ENCODE measurements around the gene CNDP1.
"Not testable (repeated sequence)": the region's sequence is repeated elsewhere in the genome, so short reads cannot be mapped to it uniquely, and the experiment has no call there.

Gene CNDP1

DNA sequence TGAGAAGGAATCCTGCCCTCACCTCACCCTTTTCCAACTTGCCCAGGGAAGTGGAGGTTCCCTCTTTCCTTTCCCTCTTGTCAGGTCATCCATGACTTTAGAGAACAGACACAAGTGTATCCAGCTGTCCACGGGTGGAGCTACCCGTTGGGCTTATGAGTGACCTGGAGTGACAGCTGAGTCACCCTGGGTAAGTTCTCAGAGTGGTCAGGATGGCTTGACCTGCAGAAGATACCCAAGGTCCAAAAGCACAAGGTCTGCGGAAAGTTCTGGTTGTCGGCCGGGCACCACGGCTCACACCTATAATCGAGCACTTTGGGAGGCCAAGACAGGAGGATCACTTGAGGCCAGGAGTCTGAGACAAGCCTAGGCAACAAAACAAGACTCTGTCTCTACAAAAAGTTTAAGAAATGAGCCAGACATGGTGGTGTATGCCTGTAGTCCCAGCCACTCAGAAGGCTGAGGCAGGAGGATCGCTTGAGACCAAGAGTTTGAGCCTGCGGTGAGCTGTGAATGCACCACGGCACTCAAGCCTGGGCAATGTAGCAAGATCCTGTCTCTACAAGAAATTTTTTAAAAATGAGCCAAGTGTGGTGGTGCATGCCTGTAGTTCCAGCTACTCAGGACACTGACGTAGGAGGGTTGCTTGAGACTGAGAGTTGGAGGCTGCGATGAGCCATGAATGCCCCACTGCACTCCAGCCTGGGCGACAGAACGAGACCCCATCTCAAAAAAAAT is 14.0 kb upstream of the CNDP1 start:
- no peak for DNase-seq (ENCODE audit: low read depth in 2 of 2, low spot score in 1 of 2)

DNA sequence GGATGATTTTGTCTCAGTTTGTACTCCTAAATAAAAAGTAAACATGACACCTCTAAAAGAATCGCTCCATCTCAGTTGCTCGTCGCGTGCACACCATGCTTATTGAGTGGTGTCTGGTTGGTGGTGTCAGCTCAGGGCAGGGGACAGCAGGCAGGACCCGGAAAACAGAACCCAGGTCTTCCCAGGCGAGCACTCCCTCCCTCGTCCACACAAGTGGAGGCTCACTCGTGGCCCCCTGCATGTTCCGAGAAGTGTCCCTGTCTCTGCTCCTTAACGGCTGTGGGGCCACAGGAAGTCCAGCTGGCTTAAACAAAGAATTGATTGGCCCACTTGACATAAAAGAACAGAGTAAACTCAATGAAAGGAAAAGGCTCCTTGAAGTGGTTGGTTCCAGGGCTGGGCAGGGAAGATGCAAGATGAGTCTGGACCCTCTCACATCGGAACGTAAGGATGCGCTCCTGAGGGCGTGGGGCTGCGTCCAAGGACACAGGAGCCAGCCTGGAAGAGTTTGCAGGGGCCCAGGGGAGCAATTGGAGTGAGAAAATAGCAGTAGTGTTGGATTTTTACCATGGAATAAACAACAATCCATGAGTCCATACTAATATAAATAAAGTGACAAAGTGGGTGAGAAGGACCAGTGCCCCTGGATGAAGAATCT is 13.1 kb upstream of the CNDP1 start:
- no peak for DNase-seq (ENCODE audit: low read depth in 2 of 2, low spot score in 1 of 2)

DNA sequence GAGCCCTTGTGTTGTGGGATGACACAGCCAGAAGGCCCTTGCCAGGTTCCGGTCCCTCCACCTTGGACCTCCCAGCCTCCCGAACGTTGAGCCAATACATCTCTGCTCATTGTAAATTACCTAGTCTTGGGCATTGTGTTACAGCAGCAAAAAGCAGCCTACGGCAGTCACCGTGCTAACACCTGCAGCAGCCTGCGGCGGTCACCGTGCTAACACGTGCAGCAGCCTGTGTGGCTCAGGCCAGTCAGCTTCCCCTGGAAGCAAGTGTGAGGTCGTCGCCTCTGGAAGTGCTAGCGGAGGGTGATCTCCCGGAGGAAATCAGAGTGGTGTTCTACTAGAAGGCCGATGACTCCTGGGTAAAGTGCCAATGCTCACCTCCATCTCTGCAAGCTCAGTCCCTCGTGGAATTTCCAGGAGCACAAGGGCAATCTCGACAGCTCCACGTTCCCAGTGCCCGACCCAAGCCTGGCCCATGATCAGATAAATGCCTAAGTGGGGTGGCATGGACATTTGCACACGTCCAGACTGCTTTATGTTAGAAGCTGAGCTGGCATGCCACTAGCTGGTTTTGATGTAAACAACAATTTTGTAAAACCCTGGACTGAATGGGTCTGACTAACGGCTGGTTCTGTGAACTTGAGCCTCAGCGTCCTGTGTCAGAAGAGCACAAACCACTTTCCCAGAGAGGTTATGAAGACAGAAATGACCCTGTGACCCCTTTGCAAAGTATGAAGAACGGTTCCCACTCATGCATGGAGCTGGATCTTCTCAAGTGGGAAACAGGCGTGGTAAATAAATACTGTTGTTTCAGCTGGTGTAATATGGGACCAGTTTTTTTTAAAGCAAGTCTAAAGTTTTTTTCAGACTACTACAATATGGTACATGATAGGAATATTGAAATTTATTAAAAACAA is 11.4 kb upstream of the CNDP1 start:
- no peak for DNase-seq (ENCODE audit: low read depth in 2 of 2, low spot score in 1 of 2)

DNA sequence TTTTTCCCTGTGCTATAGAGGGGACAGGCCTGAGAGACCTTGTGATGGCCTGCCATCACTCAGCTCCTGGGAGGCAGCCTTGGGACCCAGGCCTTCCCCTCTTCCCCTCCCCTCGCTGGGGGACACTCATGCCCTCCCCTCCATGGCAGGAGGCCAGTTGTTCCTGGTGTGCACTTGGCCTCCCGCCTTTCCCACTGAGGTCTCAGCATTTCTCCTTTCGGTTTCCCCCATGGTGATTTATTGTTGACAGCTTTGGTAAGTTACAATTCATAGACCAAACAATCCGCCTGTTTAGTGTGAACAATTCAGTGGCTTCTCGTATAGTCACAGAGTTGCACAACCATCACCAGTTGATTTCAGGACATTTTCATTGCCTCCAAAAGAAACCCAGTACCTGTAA is 10.2 kb upstream of the CNDP1 start:
- DNase-seq (ENCODE audit: low read depth in 2 of 2, low spot score in 1 of 2) = no peak

DNA sequence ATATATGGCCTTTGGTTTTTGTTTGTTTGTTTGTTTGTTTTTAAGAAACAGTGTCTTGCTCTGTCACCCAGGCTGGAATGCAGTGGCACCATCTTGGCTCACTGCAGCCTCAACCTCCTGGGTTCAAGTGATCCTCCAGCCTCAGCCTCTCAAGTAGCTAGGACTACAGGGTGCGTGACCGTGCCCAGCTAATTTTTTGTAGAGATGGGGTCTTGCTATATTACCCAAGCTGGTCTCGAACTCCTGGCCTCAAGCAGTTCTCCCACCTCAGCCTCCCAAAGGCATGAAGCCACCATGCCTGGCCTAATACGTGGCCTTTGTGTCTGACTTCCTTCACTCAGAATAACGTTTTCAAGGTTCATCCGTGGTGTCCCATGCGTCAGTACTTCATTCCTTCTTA is 9.4 kb upstream of the CNDP1 start:
- DNase-seq (ENCODE audit: low read depth in 2 of 2, low spot score in 1 of 2) = not testable (repeated sequence)

DNA sequence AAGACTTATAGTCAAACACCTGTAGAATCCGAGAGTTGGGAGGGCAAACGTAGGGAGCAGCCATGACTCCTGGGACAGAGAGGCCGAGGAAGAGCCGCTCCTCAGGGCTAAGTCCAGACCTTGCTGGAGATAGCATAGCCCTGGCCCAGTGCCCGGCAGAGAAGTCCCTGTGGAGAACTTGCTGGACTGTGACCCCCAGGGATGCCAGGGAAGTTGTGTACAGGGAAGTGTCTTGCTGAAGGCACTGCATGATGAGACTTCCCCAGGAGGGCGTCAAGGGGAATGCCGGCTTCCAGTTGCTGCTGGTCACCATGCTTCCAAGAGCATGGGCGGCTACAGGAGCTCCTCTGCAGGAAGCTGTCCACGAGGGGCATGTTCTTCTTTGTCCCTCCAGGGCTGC is 8.6 kb upstream of the CNDP1 start:
- no peak for DNase-seq (ENCODE audit: low read depth in 2 of 2, low spot score in 1 of 2)

DNA sequence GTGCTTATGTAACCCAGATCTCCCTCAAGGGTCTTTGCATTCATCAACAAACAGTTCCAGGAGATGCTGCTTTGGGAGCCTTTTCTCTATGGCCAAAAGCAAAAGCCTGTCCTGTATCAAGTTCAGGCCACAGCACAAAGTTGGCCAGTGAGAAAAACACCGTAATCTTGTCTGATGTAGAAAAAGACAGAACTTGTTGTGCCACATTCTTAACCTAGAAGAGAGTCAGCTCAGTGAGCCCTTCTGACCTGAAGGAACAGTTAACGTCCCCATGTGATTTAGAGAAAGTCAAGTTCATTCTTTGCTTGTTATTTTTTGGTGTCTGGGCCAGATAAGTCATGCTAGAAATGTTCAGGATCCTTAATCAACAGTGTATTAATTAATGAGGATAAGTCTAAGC is 7.8 kb upstream of the CNDP1 start:
- DNase-seq (ENCODE audit: low read depth in 2 of 2, low spot score in 1 of 2) = no peak

DNA sequence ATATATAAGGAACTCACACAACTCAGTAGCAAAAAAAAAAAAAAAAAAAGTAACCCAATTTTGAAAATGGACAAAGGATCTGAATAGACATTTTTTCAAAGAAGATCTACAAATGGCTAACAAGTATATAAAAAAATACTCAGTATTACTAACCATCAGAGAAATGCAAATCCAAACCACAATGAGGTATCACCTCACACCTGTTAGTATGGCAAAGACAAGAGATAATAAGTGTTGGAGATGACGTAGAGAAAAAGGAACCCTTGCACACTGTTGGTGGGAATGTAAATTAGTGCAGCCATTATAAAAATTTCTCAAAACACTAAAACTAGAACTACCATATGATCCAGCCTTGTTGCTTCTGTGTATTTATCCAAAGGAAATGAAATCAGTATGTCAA is 5.8 kb upstream of the CNDP1 start:
- no peak for DNase-seq (ENCODE audit: low read depth in 2 of 2, low spot score in 1 of 2)

DNA sequence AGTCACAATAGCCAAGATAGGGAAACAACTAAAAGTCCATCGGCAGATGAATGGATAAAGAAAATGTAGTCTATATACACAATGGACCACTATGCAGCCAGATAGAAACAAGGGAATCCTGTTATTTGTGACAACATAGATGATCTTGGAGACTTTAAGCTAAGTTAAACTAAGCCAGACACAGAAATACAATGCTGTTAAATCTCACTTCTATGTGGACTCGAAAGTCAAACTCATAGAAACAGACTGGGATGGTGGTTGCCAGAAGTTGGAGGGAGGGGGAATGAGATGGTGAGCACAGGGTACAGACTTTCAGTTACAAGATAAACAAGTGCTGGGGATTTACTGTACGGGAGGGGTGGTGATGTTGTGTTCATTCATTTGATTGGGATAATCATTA is 5.4 kb upstream of the CNDP1 start:
- DNase-seq (ENCODE audit: low read depth in 2 of 2, low spot score in 1 of 2) = no peak

DNA sequence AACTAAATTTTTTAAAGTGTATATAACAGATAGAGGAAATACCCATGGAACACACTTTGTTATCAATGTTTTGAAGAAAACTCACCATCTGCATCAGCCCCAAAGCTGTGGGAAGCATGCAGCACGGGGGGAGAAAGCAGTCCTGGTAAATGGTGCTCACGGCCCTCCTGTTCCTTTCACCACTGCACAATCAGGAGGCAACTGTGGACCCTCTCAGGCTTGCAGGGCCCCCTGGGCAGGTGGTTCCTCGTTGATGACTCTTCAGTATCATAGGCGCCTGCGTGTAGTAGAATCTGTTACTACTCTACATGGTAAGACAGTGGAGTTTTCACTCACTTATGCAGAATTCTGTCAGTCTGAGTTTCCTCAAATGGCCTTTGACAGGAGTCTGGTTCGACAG is 4.9 kb upstream of the CNDP1 start:
- DNase-seq (ENCODE audit: low read depth in 2 of 2, low spot score in 1 of 2) = no peak

DNA sequence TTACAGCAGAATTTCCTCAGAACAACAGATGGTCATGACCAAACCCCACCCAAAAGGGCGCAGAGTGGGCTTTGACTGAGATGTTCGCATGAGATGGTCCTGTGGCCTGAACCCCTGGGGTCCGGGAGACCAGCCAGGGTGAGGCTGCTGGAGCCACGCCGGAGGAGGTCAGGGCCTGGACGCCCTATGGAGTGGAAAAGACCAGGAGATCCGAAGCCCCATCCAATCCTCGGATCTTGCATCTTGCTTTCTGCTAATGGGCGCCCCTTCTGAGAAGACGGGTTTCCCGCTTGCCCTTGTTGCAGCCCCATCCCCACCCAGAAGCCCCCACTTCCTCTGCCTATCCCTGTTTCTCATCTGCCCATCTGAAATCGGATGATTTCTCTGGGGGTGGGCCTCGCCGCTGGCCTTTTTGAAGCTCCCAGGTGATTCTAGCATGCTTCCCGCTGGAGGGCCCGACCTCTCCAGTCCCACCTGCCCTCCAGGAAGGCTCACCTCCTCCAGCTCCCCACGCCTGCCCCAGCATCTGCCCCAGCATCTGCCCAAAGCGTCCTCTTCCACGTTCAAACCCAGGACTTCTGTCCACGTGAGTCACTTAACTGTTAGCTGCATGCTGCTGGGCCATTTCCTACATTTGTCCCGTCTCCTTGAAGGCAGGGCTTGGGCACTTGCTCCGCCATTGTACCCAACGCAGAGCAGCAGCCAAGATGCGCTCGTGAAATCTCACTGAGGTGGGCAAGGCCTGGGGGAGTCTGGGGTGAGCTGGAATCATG is 4.3 kb upstream of the CNDP1 start:
- DNase-seq (ENCODE audit: low read depth in 2 of 2, low spot score in 1 of 2) = no peak

DNA sequence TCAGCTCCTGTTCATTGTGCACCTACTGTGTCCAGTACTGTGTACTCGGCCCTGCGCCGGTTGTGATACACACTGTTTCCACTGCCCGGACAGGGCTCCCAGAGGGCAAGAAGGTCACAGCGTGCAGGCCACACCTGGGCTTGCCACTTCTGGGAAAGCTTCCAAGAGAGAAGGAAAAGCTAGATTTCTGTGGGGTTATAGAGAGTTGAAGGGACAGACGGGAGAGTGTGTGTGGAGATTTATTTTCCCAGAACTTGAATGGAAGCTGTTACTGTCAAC is 3.8 kb upstream of the CNDP1 start:
- DNase-seq (ENCODE audit: low read depth in 2 of 2, low spot score in 1 of 2) = no peak

DNA sequence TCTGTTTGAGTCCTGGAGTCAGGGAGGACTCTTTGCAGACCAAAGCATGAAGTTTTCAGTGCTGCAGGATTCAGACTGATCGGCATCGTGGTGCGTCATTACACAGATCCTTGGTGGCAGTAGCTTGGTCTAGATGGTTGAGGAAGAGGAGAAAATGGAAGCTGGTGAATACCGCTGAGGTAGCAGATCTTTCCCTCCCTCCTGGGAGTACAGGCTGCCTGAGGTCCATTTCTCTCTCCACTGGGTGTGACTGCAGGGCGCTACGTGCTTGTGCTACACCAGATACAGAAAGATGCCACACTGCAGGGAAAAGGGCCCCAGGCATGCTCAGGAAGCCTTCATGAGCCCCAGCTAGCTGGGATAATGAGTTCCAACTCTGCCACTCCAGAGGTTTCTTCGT is 3.3 kb upstream of the CNDP1 start:
- DNase-seq (ENCODE audit: low read depth in 2 of 2, low spot score in 1 of 2) = no peak

DNA sequence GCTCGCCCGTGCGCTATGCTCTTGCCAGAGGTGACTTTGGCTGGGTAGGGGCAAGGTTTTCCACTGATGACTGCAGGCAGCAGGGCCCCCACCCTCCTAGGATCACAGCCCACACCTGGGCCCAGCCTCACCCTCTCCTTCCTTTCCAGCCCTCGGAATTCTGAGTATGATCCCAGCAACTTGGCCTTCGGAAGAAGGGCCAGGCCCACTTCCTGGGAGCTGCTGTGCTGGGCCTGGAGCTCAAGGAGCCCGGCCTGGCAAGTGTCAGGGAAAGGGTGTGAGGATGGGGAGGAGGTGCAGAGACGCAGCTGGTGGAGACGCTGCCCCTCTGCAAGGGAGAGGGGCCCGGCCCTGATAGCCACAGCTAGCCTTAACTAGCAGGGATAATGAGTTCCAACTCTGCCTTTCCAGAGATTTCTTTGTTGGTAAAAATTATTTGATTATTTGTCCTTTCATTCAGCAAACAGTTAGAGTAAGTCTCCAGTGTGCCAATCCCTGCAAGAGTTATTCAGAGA is 1.7 kb upstream of the CNDP1 start:
- DNase-seq (ENCODE audit: low read depth in 2 of 2, low spot score in 1 of 2) = no peak

DNA sequence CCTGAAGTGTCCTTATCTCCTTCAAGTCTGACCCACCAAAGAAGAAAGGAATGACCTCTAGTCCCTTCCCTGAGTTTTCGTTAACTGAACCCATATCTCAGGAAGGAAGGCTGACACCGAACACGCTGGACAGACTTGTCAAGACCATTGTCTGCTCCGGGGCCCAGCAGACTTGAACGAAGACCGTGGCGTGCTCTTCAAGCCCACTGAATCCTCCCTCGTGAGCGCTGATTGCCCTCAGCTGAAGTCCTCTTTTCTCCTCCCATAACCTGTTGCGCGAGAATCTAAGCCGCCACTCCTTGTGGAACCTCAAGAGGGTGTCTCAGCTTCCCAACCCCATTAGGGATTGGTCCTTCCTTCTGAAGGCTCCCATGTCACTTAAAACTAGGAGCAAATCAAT is 634 bp upstream of the CNDP1 start:
- DNase-seq (ENCODE audit: low read depth in 2 of 2, low spot score in 1 of 2) = no peak

DNA sequence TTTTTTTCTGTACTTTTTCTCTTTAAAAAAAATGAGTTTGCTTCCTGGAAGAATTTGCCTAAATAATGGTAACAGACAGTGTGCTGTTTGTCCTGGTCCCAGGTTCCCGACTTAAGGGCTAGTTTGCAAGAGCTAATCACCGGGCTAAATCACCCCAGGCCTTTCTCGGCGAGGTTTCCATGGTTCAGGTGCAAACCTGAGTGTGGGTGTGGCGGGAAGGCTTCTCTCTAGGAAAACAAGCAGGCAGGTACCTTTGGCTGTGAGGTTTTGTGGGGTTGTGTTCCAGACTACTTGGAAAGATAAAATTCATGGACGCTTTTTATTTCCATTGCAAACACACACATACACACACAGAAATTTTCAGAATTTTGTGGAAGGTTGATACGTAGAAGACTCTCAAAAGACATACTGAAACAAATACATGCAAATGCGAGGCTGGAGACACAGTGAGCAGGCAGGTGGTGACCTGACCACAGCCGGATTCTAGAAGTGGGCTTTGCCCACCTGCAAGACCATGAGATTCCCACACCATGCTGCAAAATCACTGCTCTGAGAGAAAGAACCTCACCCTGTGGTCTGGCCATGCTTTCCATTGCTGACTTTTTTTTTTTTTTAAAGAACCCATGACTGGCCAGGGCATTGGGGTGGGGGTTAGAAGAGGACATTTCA is 815 bp downstream of the CNDP1 start:
- no peak for DNase-seq (ENCODE audit: low read depth in 2 of 2, low spot score in 1 of 2)

DNA sequence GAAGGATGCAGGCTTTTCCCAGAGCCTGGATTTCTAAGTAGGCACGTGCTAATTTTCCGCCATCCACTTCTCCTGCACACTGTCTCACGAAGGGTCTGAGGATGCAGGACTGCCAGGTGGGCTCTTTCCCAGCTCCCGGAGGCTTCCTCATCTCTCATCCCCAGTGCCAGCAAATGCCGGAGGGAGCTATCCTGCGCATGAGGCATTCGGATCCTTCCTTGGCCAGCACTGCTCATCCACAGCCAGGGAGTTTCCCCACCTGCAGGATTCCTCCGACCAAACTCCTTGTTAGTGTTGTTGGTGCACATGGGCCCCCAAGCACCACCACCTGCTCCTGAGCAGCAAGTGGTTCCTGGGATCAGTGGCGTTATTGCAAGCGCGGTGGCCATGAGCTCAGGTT is 5.0 kb downstream of the CNDP1 start:
- DNase-seq (ENCODE audit: low read depth in 2 of 2, low spot score in 1 of 2) = no peak

DNA sequence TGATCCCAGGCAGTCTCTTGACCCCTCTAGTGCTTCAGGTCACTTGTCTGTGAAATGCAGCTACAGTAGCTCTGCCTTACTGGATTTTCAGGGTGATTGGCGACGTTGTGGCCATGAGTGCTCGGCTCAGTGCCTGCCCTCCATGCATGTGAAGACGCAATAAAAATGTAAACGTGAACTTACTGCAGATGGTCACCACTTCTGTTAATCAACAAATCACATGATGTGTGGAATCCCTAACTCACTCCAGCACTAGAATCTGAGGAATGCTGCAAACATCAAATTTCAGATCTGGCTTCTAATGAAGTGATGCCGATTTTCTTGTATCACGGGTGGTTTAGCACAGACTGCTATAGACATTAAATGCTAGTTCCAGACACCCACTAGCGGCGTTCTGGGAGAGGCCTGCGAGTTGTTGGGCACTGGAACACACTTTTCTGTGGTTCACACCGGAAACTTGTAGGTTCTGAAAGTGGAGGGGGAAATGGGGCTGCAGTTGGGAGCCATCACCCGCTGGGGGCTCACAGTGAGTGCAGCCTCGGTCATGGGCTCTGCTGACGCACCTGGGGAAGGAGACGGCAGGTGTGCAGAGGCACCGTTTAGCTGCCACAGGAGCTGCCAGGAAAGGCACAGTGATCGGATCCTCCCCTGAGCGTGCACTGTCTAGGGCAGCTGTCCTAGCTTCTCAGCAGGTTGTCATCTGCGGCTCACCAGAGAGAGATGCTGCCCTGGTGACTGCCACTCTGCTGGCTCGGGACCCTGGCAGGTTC is 6.5 kb downstream of the CNDP1 start:
- no peak for DNase-seq (ENCODE audit: low read depth in 2 of 2, low spot score in 1 of 2)

DNA sequence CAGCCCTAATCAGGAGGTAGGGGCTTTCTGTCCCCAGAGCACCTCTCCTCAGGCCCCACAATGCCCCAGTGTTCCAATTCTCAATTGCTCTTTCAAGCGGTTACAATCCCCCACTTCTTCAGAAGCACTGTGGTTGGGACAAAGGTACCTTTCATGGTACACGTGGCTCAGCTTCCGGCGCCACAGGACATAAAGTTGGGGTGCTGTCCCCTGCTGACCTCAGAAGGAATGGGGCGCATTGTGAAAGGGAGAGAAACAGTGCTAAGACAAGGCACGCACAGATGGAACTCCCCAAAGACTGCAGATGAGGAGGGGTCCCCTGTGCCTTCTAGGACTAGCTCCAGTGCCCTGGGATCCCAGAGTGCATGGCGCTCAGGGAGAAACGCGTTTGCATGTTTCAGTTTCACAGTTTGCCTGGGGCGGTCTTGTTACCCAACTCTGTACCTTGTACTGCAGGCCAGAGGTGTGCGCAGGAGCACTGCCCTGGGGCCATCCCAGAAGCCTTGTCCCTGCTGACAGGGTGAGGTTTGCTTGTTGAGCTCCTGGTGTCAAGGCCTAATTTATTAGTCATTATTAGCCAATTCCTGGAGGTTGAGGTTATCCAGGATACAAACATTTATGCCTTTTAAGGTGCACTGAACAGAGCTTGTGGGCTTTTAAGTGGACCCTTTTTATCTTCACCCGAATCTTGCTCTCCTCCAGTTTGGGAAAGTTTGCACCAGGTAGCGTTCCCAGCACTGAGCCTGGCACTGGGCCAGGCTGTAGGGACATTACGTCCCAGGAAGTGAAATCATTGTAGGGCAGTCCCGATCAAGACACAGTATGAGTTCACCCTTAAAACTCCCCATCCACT is 7.6 kb downstream of the CNDP1 start:
- no peak for DNase-seq (ENCODE audit: low read depth in 2 of 2, low spot score in 1 of 2)

All from stimulated activated CD8-positive, alpha-beta memory T cell treated with anti-CD3 and anti-CD28 coated beads, Interleukin-4, amount 100 ng/mL, for 4 hours (primary cell).